K562 (cell line): ENCODE data around the gene OR6K3. TPM values are rescaled to one million over a fixed set of nuclear protein-coding genes. Genes with fewer than 3 reads are reported as not detected.
A peak's percentile ranks its signal among the peaks of the same experiment; 100 is the strongest.

Experiments used
- CHAMP1 ChIP-seq: fragments of 450-650 bp; IDR thresholded peaks from 2 replicates; pipeline ENCODE4 v1.6.1; 2016; ENCODE audit warnings: mild to moderate bottlenecking
- DACH1 ChIP-seq: fragments of 450-650 bp; IDR thresholded peaks from 2 replicates; pipeline ENCODE4 v1.6.1; 2018; ENCODE audit not compliant: partially characterized antibody
- EP300 ChIP-seq: IDR thresholded peaks from 2 replicates; pipeline ENCODE4 v1.6.1; 2012; ENCODE audit warnings: low read length, improper control_type of control experiment
- FOS ChIP-seq: IDR thresholded peaks from 3 replicates; pipeline ENCODE4 v1.6.1; 2011; ENCODE audit not compliant: insufficient read length; ENCODE audit errors: extremely low read depth
- FOSL1 ChIP-seq: fragments of 200-800 bp; sonication (Bioruptor generic); conservative IDR thresholded peaks from 2 replicates; pipeline ENCODE4 v1.6.1; 2016; ENCODE audit warnings: missing genetic modification characterization, missing compliant biosample characterization
- FOXA3 ChIP-seq, 2 experiments: fragments of 450-650 bp in 1 of 2; sonication (generic) in 1 of 2; formaldehyde crosslinking; IDR thresholded peaks in 1 of 2; conservative IDR thresholded peaks in 1 of 2; 2 replicates each; pipeline versions ENCODE4 v1.4.0 to v1.8.0; 2020 to 2022; ENCODE audit warnings: mild to moderate bottlenecking in 2 of 2, missing genetic modification reagents in 1 of 2
- FOXP1 ChIP-seq: sonication (generic); formaldehyde crosslinking; IDR thresholded peaks from 2 replicates; pipeline ENCODE4 v1.8.0; 2022; ENCODE audit warnings: mild to moderate bottlenecking, missing genetic modification reagents
- HNRNPUL1 ChIP-seq: fragments of 200-400 bp; formaldehyde crosslinking; IDR thresholded peaks from 2 replicates; pipeline ENCODE4 v1.6.1; 2017; ENCODE audit warnings: low read length
- HOXB6 ChIP-seq: fragments of 250-450 bp; sonication (Bioruptor Pico); IDR thresholded peaks from 2 replicates; pipeline ENCODE4 v1.5.1; 2022; ENCODE audit warnings: mild to moderate bottlenecking, borderline replicate concordance
- KDM2B ChIP-seq: fragments of 250-450 bp; sonication (Bioruptor Pico); IDR thresholded peaks from 2 replicates; pipeline ENCODE4 v1.8.0; 2021; ENCODE audit warnings: mild to moderate bottlenecking, moderate library complexity
- KDM4B ChIP-seq, 2 experiments: fragments of 450-650 bp in 1 of 2; sonication (generic) in 1 of 2; IDR thresholded peaks; 2 replicates each; pipeline ENCODE4 v1.6.1; 2016 to 2017; ENCODE audit warnings: borderline replicate concordance in 2 of 2, antibody characterized with exemption in 1 of 2, low read depth in 1 of 2, mild to moderate bottlenecking in 1 of 2
- KLF10 ChIP-seq: fragments of 250-450 bp; sonication (Bioruptor Pico); IDR thresholded peaks from 2 replicates; pipeline ENCODE4 v1.6.1; 2021; ENCODE audit warnings: matching md5 sums
- KLF16 ChIP-seq: IDR thresholded peaks from 2 replicates; pipeline ENCODE4 v1.6.1; 2016; ENCODE audit warnings: antibody characterized with exemption
- MCM5 ChIP-seq: fragments of 450-650 bp; IDR thresholded peaks from 2 replicates; pipeline ENCODE4 v1.6.1; 2016; ENCODE audit warnings: low read depth
- PHB ChIP-seq: fragments of 250-450 bp; sonication (Bioruptor Pico); IDR thresholded peaks from 2 replicates; pipeline ENCODE4 v1.5.0; 2021
- POLR2AphosphoS5 ChIP-seq: IDR thresholded peaks from 2 replicates; pipeline ENCODE4 v1.6.1; 2011; ENCODE audit warnings: mild to moderate bottlenecking, low read depth, low read length, moderate library complexity; ENCODE audit not compliant: control insufficient read depth, insufficient read depth
- RAD21 ChIP-seq, 2 experiments: fragments of 250-450 bp in 1 of 2; fragments of 450-650 bp in 1 of 2; sonication (Bioruptor Pico) in 1 of 2; formaldehyde crosslinking in 1 of 2; IDR thresholded peaks in 1 of 2; conservative IDR thresholded peaks in 1 of 2; 2 replicates each; pipeline versions ENCODE4 v1.4.0 to v1.8.0; 2020 to 2022; ENCODE audit warnings: mild to moderate bottlenecking in 2 of 2, moderate library complexity in 1 of 2
- RBFOX2 ChIP-seq: fragments of 200-400 bp; formaldehyde crosslinking; IDR thresholded peaks from 2 replicates; pipeline ENCODE4 v1.6.1; 2017; ENCODE audit warnings: low read depth, mild to moderate bottlenecking, low read length, moderate library complexity
- RBM25 ChIP-seq: fragments of 200-400 bp; formaldehyde crosslinking; IDR thresholded peaks from 2 replicates; pipeline ENCODE4 v1.6.1; 2018; ENCODE audit warnings: low read length, low read depth, moderate library complexity; ENCODE audit not compliant: severe bottlenecking
- SAFB ChIP-seq: fragments of 200-400 bp; formaldehyde crosslinking; IDR thresholded peaks from 2 replicates; pipeline ENCODE4 v1.6.1; 2017; ENCODE audit warnings: low read depth, low read length, borderline replicate concordance
- SMC3 ChIP-seq: conservative IDR thresholded peaks from 2 replicates; pipeline ENCODE4 v1.6.1; 2011; ENCODE audit warnings: low read depth, low read length, improper control_type of control experiment; ENCODE audit not compliant: insufficient read depth
- USF2 ChIP-seq: sonication (generic); formaldehyde crosslinking; IDR thresholded peaks from 2 replicates; pipeline ENCODE4 v1.5.0; 2020; ENCODE audit warnings: missing genetic modification reagents
- ZC3H11A ChIP-seq: IDR thresholded peaks from 2 replicates; pipeline ENCODE4 v1.6.1; 2012; ENCODE audit warnings: low read depth, low read length, improper control_type of control experiment
- polyA plus RNA-seq, 8 experiments: library from polyadenylated mRNA; depleted of rRNA in 4 of 8; stranded (reverse) in 5 of 8; unstranded in 3 of 8; fragments of >200 nt; fragmentation: Nextera tagmentation in 2 of 8; fragmentation: Illumina TruSeq in 1 of 8; extraction: Ambion mirVana in 2 of 8; extraction: Trizol in 1 of 8; gene quantifications; 2 replicates each; pipeline versions ENCODE4 v1.2.1 to v1.2.3, GENCODE V29; 2011 to 2014; ENCODE audit warnings: inconsistent platforms in 1 of 8, missing spikeins in 1 of 8
- total RNA-seq, 7 experiments: library from RNA; depleted of rRNA in 6 of 7; stranded (reverse); fragments of >200 nt in 6 of 7; fragmentation: Illumina TruSeq in 2 of 7; extraction: Trizol in 2 of 7; gene quantifications; 2 replicates each; pipeline versions ENCODE4 v1.2.1 to v1.2.3, GENCODE V29; 2011 to 2021; ENCODE audit warnings: low replicate concordance in 1 of 7
- TF ChIP-seq, protein P1 (sequence below): fragments of 250-450 bp; sonication (Bioruptor Pico); IDR thresholded peaks from 2 replicates; pipeline ENCODE4 v1.8.0; 2022; ENCODE audit warnings: moderate library complexity, mild to moderate bottlenecking, inconsistent platforms
- TF ChIP-seq, protein P2 (sequence below): fragments of 450-650 bp; formaldehyde crosslinking; IDR thresholded peaks from 2 replicates; pipeline ENCODE4 v1.4.0; 2020; ENCODE audit warnings: mild to moderate bottlenecking, moderate library complexity

The OR6K3 gene
- total and polyA plus RNA-seq, 9 of the 15 experiments (the other 6 are each of a cell fraction or from before 2014, with no cell fraction given) = not detected

GRCh38 chr1:158691907-158692306 is 28.6 kb downstream of the OR6K3 start (continued):
- TF ChIP-seq DACH1 (no peak), PHB (no peak), RBFOX2 (no peak), EP300 (peak; percentile 87; the same call in 1 of the 2 replicates), HOXB6 (CRISPR knock-in tag) (no peak), FOS (no peak), USF2 (CRISPR knock-in tag) (no peak), KDM4B (IDR thresholded peaks at IDR 0.05; ENCODE audit: borderline replicate concordance in 2 of 2, low read depth in 1 of 2) (no peak), HNRNPUL1 (no peak), KDM2B (CRISPR knock-in tag) (no peak), FOSL1 (tag) (no peak), KLF16 (peak; percentile 21; the same call in 1 of the 2 replicates), FOXA3 (CRISPR knock-in tag; conservative IDR thresholded peaks at IDR 0.05 in 1 of 2, IDR thresholded peaks at IDR 0.05 in 1 of 2) (no peak), ZC3H11A (no peak), KLF10 (CRISPR knock-in tag) (no peak), RBM25 (no peak), FOXP1 (CRISPR knock-in tag) (no peak), MCM5 (no peak), RAD21 (CRISPR knock-in tag; conservative IDR thresholded peaks at IDR 0.05 in 1 of 2, IDR thresholded peaks at IDR 0.05 in 1 of 2) (no peak), CHAMP1 (no peak), SMC3 (no peak), SAFB (no peak), POLR2AphosphoS5 (peak; percentile 73; the same call in 1 of the 2 replicates)
- TF ChIP-seq, protein P1, sequence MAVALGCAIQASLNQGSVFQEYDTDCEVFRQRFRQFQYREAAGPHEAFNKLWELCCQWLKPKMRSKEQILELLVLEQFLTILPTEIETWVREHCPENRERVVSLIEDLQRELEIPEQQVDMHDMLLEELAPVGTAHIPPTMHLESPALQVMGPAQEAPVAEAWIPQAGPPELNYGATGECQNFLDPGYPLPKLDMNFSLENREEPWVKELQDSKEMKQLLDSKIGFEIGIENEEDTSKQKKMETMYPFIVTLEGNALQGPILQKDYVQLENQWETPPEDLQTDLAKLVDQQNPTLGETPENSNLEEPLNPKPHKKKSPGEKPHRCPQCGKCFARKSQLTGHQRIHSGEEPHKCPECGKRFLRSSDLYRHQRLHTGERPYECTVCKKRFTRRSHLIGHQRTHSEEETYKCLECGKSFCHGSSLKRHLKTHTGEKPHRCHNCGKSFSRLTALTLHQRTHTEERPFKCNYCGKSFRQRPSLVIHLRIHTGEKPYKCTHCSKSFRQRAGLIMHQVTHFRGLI (CRISPR knock-in tag) = no peak
- TF ChIP-seq, protein P2, sequence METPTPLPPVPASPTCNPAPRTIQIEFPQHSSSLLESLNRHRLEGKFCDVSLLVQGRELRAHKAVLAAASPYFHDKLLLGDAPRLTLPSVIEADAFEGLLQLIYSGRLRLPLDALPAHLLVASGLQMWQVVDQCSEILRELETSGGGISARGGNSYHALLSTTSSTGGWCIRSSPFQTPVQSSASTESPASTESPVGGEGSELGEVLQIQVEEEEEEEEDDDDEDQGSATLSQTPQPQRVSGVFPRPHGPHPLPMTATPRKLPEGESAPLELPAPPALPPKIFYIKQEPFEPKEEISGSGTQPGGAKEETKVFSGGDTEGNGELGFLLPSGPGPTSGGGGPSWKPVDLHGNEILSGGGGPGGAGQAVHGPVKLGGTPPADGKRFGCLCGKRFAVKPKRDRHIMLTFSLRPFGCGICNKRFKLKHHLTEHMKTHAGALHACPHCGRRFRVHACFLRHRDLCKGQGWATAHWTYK (CRISPR knock-in tag) = no peak
